ENCODE measurements around the gene WIZ.
"Not testable (repeated sequence)": the region's sequence is repeated elsewhere in the genome, so short reads cannot be mapped to it uniquely, and the experiment has no call there.

The WIZ gene

GRCh38 chr19:15399234-15399515 is 50.6 kb downstream of the WIZ start:
- no peak for TF ChIP-seq CTCF (IDR thresholded peaks at IDR 0.05; ENCODE audit: low read depth, low read length, missing control alignments)
- no peak overlapping the region for H3K4me3 ChIP-seq (ENCODE audit: low read depth, low read length)
- DNase-seq (ENCODE audit: low read depth): no peak

GRCh38 chr19:15398501-15399233 is 51.1 kb downstream of the WIZ start:
- no peak for TF ChIP-seq CTCF (IDR thresholded peaks at IDR 0.05; ENCODE audit: low read depth, low read length, missing control alignments)
- no peak overlapping the region for H3K4me3 ChIP-seq (ENCODE audit: low read depth, low read length)
- no peak for DNase-seq (ENCODE audit: low read depth)

GRCh38 chr19:15397782-15398181 is 52.0 kb downstream of the WIZ start:
- DNase-seq (ENCODE audit: low read depth): no peak
- no peak overlapping the region for H3K4me3 ChIP-seq (ENCODE audit: low read depth, low read length)
- TF ChIP-seq CTCF (IDR thresholded peaks at IDR 0.05; ENCODE audit: low read depth, low read length, missing control alignments): no peak

- H3K4me3 ChIP-seq (ENCODE audit: low read depth, low read length): no peak overlapping the region
- DNase-seq (ENCODE audit: low read depth): no peak
- no peak for TF ChIP-seq CTCF (IDR thresholded peaks at IDR 0.05; ENCODE audit: low read depth, low read length, missing control alignments)
Measured at GRCh38 chr19:15397236-15397635, 52.5 kb downstream of the WIZ start.

GRCh38 chr19:15396436-15396835 is 53.3 kb downstream of the WIZ start:
- H3K4me3 ChIP-seq (ENCODE audit: low read depth, low read length): no peak overlapping the region
- no peak for TF ChIP-seq CTCF (IDR thresholded peaks at IDR 0.05; ENCODE audit: low read depth, low read length, missing control alignments)
- DNase-seq (ENCODE audit: low read depth): no peak

GRCh38 chr19:15395251-15395650 is 54.5 kb downstream of the WIZ start:
- not testable (repeated sequence) for H3K4me3 ChIP-seq (ENCODE audit: low read depth, low read length); DNase-seq (ENCODE audit: low read depth)

- no peak overlapping the region for H3K4me3 ChIP-seq (ENCODE audit: low read depth, low read length)
- no peak for TF ChIP-seq CTCF (IDR thresholded peaks at IDR 0.05; ENCODE audit: low read depth, low read length, missing control alignments)
- no peak for DNase-seq (ENCODE audit: low read depth)
Measured at GRCh38 chr19:15394426-15394825, 55.3 kb downstream of the WIZ start.
